ENCODE data around the gene TXNDC12. TPM values are rescaled to one million over a fixed set of nuclear protein-coding genes. Genes with fewer than 3 reads are reported as not detected.

The TXNDC12 gene
- total and polyA plus RNA-seq, 9 of the 15 experiments (the other 6 are each of a cell fraction or from before 2014, with no cell fraction given), result 17.0 to 60.8 (median 37.8) TPM

DNA sequence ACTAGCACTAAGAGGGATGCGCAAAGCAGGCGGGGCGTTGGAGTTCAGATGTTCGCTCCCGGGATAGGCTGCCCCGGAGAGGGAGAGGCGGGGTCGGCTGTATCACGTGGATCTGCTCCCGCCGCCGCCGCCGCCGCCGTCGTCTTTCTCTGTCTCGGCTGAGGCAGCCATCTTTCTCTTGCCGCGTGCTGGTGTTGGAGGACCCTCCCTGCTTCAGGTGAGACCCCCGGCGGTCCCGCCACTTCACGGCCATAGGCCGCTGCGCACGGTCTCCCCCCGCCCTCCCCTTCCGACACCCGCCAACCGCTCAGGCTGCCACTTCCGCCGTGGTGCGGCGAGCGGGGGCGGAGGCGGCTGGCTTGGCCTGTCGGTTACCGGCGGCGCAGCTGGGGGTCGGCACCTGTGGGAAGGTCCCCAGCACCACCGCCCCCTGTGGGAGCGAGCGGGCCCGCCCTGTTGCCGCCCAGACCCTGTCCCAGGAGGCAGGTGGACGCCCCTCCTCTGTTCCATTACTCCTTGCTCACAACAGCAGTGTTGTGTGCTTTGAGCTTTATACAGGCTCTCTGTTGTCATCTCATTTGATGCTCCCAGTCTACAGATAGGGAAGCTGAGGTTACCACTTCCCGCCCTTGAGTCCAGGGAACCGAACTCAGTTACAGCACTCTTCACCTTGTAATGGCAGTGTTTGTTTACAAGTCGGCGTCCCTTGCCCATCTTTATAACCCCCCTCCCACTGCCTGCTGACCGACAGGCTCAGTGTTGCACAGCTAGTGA, 1.4 kb upstream of the TXNDC12 start, which contains the start of gene BTF3L4 (continued):
- TF ChIP-seq, protein P1, sequence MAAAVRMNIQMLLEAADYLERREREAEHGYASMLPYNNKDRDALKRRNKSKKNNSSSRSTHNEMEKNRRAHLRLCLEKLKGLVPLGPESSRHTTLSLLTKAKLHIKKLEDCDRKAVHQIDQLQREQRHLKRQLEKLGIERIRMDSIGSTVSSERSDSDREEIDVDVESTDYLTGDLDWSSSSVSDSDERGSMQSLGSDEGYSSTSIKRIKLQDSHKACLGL (CRISPR knock-in tag; IDR thresholded peaks at IDR 0.05; ENCODE audit: borderline replicate concordance, poor library complexity, severe bottlenecking), result no peak
- TF ChIP-seq POLR2AphosphoS5 (IDR thresholded peaks at IDR 0.05; ENCODE audit: control insufficient read depth, insufficient read depth, low read depth, low read length), result peak; percentile 63
- TF ChIP-seq SMARCA4 (IDR thresholded peaks at IDR 0.05), result no peak
- TF ChIP-seq ZBTB7A (IDR thresholded peaks at IDR 0.05; ENCODE audit: borderline replicate concordance, control insufficient read depth, low read depth, low read length), result peak; percentile 98
- TF ChIP-seq, protein P2, sequence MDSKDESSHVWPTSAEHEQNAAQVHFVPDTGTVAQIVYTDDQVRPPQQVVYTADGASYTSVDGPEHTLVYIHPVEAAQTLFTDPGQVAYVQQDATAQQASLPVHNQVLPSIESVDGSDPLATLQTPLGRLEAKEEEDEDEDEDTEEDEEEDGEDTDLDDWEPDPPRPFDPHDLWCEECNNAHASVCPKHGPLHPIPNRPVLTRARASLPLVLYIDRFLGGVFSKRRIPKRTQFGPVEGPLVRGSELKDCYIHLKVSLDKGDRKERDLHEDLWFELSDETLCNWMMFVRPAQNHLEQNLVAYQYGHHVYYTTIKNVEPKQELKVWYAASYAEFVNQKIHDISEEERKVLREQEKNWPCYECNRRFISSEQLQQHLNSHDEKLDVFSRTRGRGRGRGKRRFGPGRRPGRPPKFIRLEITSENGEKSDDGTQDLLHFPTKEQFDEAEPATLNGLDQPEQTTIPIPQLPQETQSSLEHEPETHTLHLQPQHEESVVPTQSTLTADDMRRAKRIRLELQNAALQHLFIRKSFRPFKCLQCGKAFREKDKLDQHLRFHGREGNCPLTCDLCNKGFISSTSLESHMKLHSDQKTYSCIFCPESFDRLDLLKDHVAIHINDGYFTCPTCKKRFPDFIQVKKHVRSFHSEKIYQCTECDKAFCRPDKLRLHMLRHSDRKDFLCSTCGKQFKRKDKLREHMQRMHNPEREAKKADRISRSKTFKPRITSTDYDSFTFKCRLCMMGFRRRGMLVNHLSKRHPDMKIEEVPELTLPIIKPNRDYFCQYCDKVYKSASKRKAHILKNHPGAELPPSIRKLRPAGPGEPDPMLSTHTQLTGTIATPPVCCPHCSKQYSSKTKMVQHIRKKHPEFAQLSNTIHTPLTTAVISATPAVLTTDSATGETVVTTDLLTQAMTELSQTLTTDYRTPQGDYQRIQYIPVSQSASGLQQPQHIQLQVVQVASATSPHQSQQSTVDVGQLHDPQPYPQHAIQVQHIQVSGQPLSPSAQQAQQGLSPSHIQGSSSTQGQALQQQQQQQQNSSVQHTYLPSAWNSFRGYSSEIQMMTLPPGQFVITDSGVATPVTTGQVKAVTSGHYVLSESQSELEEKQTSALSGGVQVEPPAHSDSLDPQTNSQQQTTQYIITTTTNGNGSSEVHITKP (IDR thresholded peaks at IDR 0.05; ENCODE audit: partially characterized antibody), result no peak
- no peak for TF ChIP-seq SMC3 (conservative IDR thresholded peaks at IDR 0.05; ENCODE audit: insufficient read depth, low read depth, low read length)
- peak; percentile 91 for TF ChIP-seq CHD1 (IDR thresholded peaks at IDR 0.05; ENCODE audit: low read length)
- peak; percentile 82 for TF ChIP-seq CHD4 (IDR thresholded peaks at IDR 0.05; ENCODE audit: insufficient read depth, insufficient replicate concordance, low read depth, low read length, poor library complexity, severe bottlenecking)
- no peak for TF ChIP-seq BMI1 (IDR thresholded peaks at IDR 0.05; ENCODE audit: low read length)
- TF ChIP-seq, protein P3, sequence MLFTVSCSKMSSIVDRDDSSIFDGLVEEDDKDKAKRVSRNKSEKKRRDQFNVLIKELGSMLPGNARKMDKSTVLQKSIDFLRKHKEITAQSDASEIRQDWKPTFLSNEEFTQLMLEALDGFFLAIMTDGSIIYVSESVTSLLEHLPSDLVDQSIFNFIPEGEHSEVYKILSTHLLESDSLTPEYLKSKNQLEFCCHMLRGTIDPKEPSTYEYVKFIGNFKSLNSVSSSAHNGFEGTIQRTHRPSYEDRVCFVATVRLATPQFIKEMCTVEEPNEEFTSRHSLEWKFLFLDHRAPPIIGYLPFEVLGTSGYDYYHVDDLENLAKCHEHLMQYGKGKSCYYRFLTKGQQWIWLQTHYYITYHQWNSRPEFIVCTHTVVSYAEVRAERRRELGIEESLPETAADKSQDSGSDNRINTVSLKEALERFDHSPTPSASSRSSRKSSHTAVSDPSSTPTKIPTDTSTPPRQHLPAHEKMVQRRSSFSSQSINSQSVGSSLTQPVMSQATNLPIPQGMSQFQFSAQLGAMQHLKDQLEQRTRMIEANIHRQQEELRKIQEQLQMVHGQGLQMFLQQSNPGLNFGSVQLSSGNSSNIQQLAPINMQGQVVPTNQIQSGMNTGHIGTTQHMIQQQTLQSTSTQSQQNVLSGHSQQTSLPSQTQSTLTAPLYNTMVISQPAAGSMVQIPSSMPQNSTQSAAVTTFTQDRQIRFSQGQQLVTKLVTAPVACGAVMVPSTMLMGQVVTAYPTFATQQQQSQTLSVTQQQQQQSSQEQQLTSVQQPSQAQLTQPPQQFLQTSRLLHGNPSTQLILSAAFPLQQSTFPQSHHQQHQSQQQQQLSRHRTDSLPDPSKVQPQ (CRISPR knock-in tag; IDR thresholded peaks at IDR 0.05; ENCODE audit: borderline replicate concordance), result no peak
- TF ChIP-seq ZNF316 (IDR thresholded peaks at IDR 0.05), result no peak
- no peak for TF ChIP-seq CC2D1A (IDR thresholded peaks at IDR 0.05)
- no peak for TF ChIP-seq MTA1 (IDR thresholded peaks at IDR 0.05; ENCODE audit: borderline replicate concordance)
- no peak for TF ChIP-seq CBFA2T2 (conservative IDR thresholded peaks at IDR 0.05)
- TF ChIP-seq, protein P4, sequence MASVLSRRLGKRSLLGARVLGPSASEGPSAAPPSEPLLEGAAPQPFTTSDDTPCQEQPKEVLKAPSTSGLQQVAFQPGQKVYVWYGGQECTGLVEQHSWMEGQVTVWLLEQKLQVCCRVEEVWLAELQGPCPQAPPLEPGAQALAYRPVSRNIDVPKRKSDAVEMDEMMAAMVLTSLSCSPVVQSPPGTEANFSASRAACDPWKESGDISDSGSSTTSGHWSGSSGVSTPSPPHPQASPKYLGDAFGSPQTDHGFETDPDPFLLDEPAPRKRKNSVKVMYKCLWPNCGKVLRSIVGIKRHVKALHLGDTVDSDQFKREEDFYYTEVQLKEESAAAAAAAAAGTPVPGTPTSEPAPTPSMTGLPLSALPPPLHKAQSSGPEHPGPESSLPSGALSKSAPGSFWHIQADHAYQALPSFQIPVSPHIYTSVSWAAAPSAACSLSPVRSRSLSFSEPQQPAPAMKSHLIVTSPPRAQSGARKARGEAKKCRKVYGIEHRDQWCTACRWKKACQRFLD (CRISPR knock-in tag; IDR thresholded peaks at IDR 0.05), result no peak
